GM23338 (cell line): ENCODE measurements around the gene MGLL. TPM values are rescaled to one million over a fixed set of nuclear protein-coding genes. Genes with fewer than 3 reads are reported as not detected.

ENCODE experiments used
- ATAC-seq: fragments of 200-7000 bp; cut with Tn5 transposase; 3 replicates; pipeline ENCODE4 v1.9.1; 2020
- DNase-seq: peaks from one replicate; pipeline ENCODE4 v3.0.0-alpha.2; 2015; ENCODE audit warnings: low spot score
- H2AFZ ChIP-seq: fragments of 200-600 bp; sonication (generic); 2 replicates; pipeline ENCODE4 v1.8.0; 2016; ENCODE audit warnings: antibody characterized with exemption, mild to moderate bottlenecking, moderate library complexity
- H3F3A ChIP-seq: fragments of 200-600 bp; sonication (generic); replicated peaks from 2 replicates; pipeline ENCODE4 v1.8.0; 2017; ENCODE audit warnings: antibody characterized with exemption, mixed run types, low read depth
- H3K27ac ChIP-seq: fragments of 200-600 bp; sonication (generic); 2 replicates; pipeline ENCODE4 v1.6.1; 2016; ENCODE audit warnings: low read depth
- H3K27me3 ChIP-seq: fragments of 200-600 bp; sonication (generic); 2 replicates; pipeline ENCODE4 v1.8.0; 2016; ENCODE audit warnings: mild to moderate bottlenecking, mixed run types, moderate library complexity; ENCODE audit not compliant: insufficient read depth
- H3K36me3 ChIP-seq: fragments of 200-600 bp; sonication (generic); 2 replicates; pipeline ENCODE4 v1.8.0; 2016; ENCODE audit warnings: mild to moderate bottlenecking; ENCODE audit not compliant: insufficient read depth
- H3K4me1 ChIP-seq: fragments of 200-600 bp; sonication (generic); 2 replicates; pipeline ENCODE4 v1.8.0; 2016; ENCODE audit warnings: mild to moderate bottlenecking, moderate library complexity; ENCODE audit not compliant: insufficient read depth
- H3K4me2 ChIP-seq: fragments of 200-600 bp; sonication (generic); 2 replicates; pipeline ENCODE4 v1.7.1; 2017; ENCODE audit warnings: mixed run types
- H3K4me3 ChIP-seq: fragments of 200-600 bp; sonication (generic); 2 replicates; pipeline ENCODE4 v1.6.1; 2016; ENCODE audit warnings: mixed run types
- H3K79me2 ChIP-seq: fragments of 200-600 bp; sonication (generic); replicated peaks from 2 replicates; pipeline ENCODE4 v1.8.0; 2017; ENCODE audit warnings: mild to moderate bottlenecking; ENCODE audit not compliant: insufficient read depth
- H3K9me2 ChIP-seq: fragments of 200-600 bp; sonication (generic); 2 replicates; pipeline ENCODE4 v1.8.0; 2017; ENCODE audit not compliant: insufficient read depth
- H4K20me1 ChIP-seq: fragments of 200-600 bp; sonication (generic); replicated peaks from 2 replicates; pipeline ENCODE4 v1.8.0; 2017; ENCODE audit warnings: mild to moderate bottlenecking; ENCODE audit not compliant: insufficient read depth
- H3K27ac Mint-ChIP-seq: 2 replicates; pipeline ENCODE4 v1.8.0; 2020; ENCODE audit warnings: inconsistent platforms, mild to moderate bottlenecking, moderate library complexity, mixed read lengths
- H3K27me3 Mint-ChIP-seq: 3 replicates; pipeline ENCODE4 v1.8.0; 2022; ENCODE audit warnings: low read depth, mild to moderate bottlenecking, moderate library complexity, mixed read lengths, inconsistent platforms; ENCODE audit not compliant: insufficient read depth, poor library complexity
- H3K36me3 Mint-ChIP-seq: 3 replicates; pipeline ENCODE4 v1.8.0; 2021; ENCODE audit warnings: low read depth, mild to moderate bottlenecking, inconsistent platforms, moderate library complexity, mixed read lengths
- H3K4me1 Mint-ChIP-seq: 3 replicates; pipeline ENCODE4 v1.8.0; 2020; ENCODE audit warnings: mild to moderate bottlenecking, inconsistent platforms, mixed read lengths
- H3K4me3 Mint-ChIP-seq: 3 replicates; pipeline ENCODE4 v1.8.0; 2021; ENCODE audit warnings: moderate library complexity, mild to moderate bottlenecking, inconsistent platforms, mixed read lengths
- H3K9me3 Mint-ChIP-seq: 3 replicates; pipeline ENCODE4 v1.8.0; 2020; ENCODE audit warnings: moderate library complexity, mild to moderate bottlenecking, inconsistent platforms, mixed read lengths
- CREB1 ChIP-seq: fragments of 250-450 bp; sonication (Bioruptor Pico); IDR thresholded peaks from 2 replicates; pipeline ENCODE4 v1.5.0; 2020; ENCODE audit warnings: low read depth, mild to moderate bottlenecking, moderate library complexity
- EZH2phosphoT487 ChIP-seq: fragments of 200-600 bp; sonication (generic); IDR thresholded peaks from one replicate; pipeline ENCODE4 v1.8.1; 2018; ENCODE audit warnings: antibody characterized with exemption; ENCODE audit not compliant: unreplicated experiment
- JUNB ChIP-seq: IDR thresholded peaks from one replicate; pipeline ENCODE4 v1.6.1; 2016; ENCODE audit warnings: antibody characterized with exemption; ENCODE audit not compliant: unreplicated experiment
- NANOG ChIP-seq: IDR thresholded peaks from 2 replicates; pipeline ENCODE4 v1.6.1; 2016; ENCODE audit warnings: antibody characterized with exemption, borderline replicate concordance
- STAT1 ChIP-seq: IDR thresholded peaks from one replicate; pipeline ENCODE4 v1.6.1; 2016; ENCODE audit warnings: antibody characterized with exemption; ENCODE audit not compliant: unreplicated experiment
- polyA plus RNA-seq: library from polyadenylated mRNA; unstranded; fragments of >200 nt; fragmentation: Nextera tagmentation; extraction: Ambion mirVana; gene quantifications from 2 replicates; pipeline ENCODE4 v1.2.1, GENCODE V29; 2016
- total RNA-seq: library from RNA; depleted of rRNA; stranded (reverse); fragments of >200 nt; shearing (Covaris generic); gene quantifications from 2 replicates; pipeline ENCODE4 v1.2.3, GENCODE V29; 2014
- TF ChIP-seq, protein P1 (sequence below): fragments of 250-450 bp; sonication (Bioruptor Pico); IDR thresholded peaks from 2 replicates; pipeline ENCODE4 v1.5.0; 2020; ENCODE audit warnings: mild to moderate bottlenecking, moderate library complexity
- TF ChIP-seq, protein P2 (sequence below): IDR thresholded peaks from one replicate; pipeline ENCODE4 v1.6.1; 2018; ENCODE audit warnings: antibody characterized with exemption; ENCODE audit not compliant: unreplicated experiment

The MGLL gene
- total and polyA plus RNA-seq, 2 experiments from 2014 or later = 0.71 to 0.83 TPM

DNA sequence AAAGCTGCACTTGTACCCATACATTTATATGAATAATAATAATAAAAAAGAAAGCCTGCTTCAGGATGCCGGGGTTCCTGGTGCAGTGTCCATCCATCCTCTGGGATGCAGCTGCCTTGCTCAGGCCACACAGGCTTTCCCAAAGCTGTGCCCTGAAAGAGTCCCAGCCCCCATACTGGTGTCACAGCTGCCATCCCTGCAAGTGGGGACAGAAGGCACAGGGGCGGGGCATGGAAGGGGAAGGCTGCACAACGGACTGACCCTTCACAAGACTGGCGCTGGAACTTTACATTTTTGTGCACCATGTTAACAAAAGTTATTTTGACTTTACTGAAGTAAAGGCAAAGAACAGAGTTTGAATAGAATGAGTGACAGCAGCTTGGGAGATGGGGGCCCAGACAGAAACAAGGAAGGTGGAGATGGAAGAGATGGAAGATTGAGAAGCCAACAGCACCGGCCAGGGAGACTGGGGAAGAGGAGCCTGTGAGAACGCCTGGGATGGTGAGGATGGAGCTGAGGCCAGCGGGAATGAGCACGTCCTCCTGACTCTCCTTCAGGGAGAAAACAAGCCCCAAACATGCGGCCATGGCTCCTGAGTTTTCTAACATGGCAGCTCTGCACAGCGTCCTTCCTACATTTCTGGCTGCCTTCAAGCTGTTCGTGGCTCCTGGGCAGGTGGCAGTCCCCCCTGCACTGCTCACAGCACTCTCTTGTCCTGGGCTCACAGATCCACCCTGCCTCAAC is 76.5 kb downstream of the MGLL start (continued):
- TF ChIP-seq, protein P1, sequence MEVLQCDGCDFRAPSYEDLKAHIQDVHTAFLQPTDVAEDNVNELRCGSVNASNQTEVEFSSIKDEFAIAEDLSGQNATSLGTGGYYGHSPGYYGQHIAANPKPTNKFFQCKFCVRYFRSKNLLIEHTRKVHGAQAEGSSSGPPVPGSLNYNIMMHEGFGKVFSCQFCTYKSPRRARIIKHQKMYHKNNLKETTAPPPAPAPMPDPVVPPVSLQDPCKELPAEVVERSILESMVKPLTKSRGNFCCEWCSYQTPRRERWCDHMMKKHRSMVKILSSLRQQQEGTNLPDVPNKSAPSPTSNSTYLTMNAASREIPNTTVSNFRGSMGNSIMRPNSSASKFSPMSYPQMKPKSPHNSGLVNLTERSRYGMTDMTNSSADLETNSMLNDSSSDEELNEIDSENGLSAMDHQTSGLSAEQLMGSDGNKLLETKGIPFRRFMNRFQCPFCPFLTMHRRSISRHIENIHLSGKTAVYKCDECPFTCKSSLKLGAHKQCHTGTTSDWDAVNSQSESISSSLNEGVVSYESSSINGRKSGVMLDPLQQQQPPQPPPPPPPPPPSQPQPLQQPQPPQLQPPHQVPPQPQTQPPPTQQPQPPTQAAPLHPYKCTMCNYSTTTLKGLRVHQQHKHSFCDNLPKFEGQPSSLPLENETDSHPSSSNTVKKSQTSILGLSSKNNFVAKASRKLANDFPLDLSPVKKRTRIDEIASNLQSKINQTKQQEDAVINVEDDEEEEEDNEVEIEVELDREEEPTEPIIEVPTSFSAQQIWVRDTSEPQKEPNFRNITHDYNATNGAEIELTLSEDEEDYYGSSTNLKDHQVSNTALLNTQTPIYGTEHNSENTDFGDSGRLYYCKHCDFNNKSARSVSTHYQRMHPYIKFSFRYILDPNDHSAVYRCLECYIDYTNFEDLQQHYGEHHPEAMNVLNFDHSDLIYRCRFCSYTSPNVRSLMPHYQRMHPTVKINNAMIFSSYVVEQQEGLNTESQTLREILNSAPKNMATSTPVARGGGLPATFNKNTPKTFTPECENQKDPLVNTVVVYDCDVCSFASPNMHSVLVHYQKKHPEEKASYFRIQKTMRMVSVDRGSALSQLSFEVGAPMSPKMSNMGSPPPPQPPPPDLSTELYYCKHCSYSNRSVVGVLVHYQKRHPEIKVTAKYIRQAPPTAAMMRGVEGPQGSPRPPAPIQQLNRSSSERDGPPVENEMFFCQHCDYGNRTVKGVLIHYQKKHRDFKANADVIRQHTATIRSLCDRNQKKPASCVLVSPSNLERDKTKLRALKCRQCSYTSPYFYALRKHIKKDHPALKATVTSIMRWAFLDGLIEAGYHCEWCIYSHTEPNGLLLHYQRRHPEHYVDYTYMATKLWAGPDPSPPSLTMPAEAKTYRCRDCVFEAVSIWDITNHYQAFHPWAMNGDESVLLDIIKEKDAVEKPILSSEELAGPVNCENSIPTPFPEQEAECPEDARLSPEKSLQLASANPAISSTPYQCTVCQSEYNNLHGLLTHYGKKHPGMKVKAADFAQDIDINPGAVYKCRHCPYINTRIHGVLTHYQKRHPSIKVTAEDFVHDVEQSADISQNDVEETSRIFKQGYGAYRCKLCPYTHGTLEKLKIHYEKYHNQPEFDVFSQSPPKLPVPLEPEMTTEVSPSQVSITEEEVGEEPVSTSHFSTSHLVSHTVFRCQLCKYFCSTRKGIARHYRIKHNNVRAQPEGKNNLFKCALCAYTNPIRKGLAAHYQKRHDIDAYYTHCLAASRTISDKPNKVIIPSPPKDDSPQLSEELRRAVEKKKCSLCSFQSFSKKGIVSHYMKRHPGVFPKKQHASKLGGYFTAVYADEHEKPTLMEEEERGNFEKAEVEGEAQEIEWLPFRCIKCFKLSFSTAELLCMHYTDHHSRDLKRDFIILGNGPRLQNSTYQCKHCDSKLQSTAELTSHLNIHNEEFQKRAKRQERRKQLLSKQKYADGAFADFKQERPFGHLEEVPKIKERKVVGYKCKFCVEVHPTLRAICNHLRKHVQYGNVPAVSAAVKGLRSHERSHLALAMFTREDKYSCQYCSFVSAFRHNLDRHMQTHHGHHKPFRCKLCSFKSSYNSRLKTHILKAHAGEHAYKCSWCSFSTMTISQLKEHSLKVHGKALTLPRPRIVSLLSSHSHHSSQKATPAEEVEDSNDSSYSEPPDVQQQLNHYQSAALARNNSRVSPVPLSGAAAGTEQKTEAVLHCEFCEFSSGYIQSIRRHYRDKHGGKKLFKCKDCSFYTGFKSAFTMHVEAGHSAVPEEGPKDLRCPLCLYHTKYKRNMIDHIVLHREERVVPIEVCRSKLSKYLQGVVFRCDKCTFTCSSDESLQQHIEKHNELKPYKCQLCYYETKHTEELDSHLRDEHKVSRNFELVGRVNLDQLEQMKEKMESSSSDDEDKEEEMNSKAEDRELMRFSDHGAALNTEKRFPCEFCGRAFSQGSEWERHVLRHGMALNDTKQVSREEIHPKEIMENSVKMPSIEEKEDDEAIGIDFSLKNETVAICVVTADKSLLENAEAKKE (CRISPR knock-in tag) = no peak
- TF ChIP-seq CREB1 (CRISPR knock-in tag) (no peak), EZH2phosphoT487 (no peak), STAT1 (no peak)

DNA sequence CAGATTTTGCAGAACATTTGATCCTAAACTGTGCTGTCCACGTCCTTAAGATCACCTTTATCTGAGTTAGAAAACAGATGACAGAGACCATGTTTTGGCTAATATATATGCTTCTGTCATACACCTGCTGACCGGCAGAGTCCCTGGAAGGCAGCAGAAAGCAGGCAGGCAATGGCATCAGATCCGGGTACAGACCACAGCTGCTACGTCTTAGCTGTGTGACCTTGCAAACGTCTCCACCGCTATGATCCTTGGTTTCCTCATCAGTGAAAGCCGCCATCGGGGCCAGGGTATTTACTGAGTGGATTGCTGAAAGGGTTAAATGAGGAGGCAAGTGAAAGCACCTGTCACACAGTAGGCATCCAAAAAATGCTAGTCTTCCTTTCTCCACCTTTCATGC is 77.4 kb downstream of the MGLL start:
- Histone ChIP-seq H4K20me1 (no peaks in the 10 kb centered on the region), H3K4me2 (no peak overlapping the region), H3K4me3 (no peak overlapping the region), H3K9me2 (no peaks in the 10 kb centered on the region), H3K79me2 (no peaks in the 10 kb centered on the region), H3F3A (no peaks in the 10 kb centered on the region), H3K4me1 (no peaks in the 10 kb centered on the region), H2AFZ (no peak overlapping the region), H3K36me3 (no peaks in the 10 kb centered on the region), H3K27ac (no peak overlapping the region), H3K27me3 (no peaks in the 10 kb centered on the region)
- no peak overlapping the region for H3K27ac Mint-ChIP-seq
- ATAC-seq = no peak
- no peaks in the 10 kb centered on the region for H3K36me3 Mint-ChIP-seq
- H3K27me3 Mint-ChIP-seq = peaks cover 10% of the 10 kb centered on the region
- no peak for DNase-seq
- no peaks in the 10 kb centered on the region; the same call in 2 of the 3 replicates for H3K9me3 Mint-ChIP-seq
- H3K4me1 Mint-ChIP-seq = peaks cover 11% of the 10 kb centered on the region
- H3K4me3 Mint-ChIP-seq = no peak overlapping the region
- TF ChIP-seq, protein P2, sequence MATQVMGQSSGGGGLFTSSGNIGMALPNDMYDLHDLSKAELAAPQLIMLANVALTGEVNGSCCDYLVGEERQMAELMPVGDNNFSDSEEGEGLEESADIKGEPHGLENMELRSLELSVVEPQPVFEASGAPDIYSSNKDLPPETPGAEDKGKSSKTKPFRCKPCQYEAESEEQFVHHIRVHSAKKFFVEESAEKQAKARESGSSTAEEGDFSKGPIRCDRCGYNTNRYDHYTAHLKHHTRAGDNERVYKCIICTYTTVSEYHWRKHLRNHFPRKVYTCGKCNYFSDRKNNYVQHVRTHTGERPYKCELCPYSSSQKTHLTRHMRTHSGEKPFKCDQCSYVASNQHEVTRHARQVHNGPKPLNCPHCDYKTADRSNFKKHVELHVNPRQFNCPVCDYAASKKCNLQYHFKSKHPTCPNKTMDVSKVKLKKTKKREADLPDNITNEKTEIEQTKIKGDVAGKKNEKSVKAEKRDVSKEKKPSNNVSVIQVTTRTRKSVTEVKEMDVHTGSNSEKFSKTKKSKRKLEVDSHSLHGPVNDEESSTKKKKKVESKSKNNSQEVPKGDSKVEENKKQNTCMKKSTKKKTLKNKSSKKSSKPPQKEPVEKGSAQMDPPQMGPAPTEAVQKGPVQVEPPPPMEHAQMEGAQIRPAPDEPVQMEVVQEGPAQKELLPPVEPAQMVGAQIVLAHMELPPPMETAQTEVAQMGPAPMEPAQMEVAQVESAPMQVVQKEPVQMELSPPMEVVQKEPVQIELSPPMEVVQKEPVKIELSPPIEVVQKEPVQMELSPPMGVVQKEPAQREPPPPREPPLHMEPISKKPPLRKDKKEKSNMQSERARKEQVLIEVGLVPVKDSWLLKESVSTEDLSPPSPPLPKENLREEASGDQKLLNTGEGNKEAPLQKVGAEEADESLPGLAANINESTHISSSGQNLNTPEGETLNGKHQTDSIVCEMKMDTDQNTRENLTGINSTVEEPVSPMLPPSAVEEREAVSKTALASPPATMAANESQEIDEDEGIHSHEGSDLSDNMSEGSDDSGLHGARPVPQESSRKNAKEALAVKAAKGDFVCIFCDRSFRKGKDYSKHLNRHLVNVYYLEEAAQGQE = no peak
- TF ChIP-seq STAT1 (no peak), NANOG (no peak), JUNB (no peak)
